Activated CD8-positive, alpha-beta memory T cell treated with anti-CD3 and anti-CD28 coated beads for 1 hour (primary cell): ENCODE data around the gene WDR73.

Source experiments
- DNase-seq, 2 donors: peaks; one replicate each; pipeline ENCODE4 v3.0.0-alpha.2; 2020; ENCODE audit warnings: low read depth in 1 of 2; ENCODE audit errors: extremely low read depth in 1 of 2

Gene WDR73

GRCh38 chr15:84590406-84590805, 63.7 kb downstream of the WDR73 start:
- DNase-seq, result no peak
